K562 (cell line): Measurements from ENCODE around the gene LMLN. TPM values are rescaled to one million over a fixed set of nuclear protein-coding genes. Genes with fewer than 3 reads are reported as not detected.

ENCODE experiments used
- BCLAF1 ChIP-seq, 2 experiments: fragments of 450-650 bp in 1 of 2; IDR thresholded peaks; 2 replicates each; pipeline ENCODE4 v1.6.1; 2011 to 2017; ENCODE audit warnings: low read depth in 2 of 2, antibody characterized with exemption in 1 of 2, borderline replicate concordance in 1 of 2, low read length in 1 of 2, mild to moderate bottlenecking in 1 of 2, mixed read lengths in 1 of 2; ENCODE audit not compliant: control insufficient read depth in 1 of 2
- CCNT2 ChIP-seq: IDR thresholded peaks from 2 replicates; pipeline ENCODE4 v1.6.1; 2011; ENCODE audit warnings: borderline replicate concordance, low read depth, mild to moderate bottlenecking, moderate library complexity, mixed read lengths, low read length; ENCODE audit not compliant: insufficient read length; ENCODE audit errors: extremely low read depth
- CHAMP1 ChIP-seq: fragments of 450-650 bp; IDR thresholded peaks from 2 replicates; pipeline ENCODE4 v1.6.1; 2016; ENCODE audit warnings: mild to moderate bottlenecking
- E2F1 ChIP-seq: sonication (generic); formaldehyde crosslinking; IDR thresholded peaks from 2 replicates; pipeline ENCODE4 v1.8.1; 2023; ENCODE audit warnings: mild to moderate bottlenecking, missing genetic modification reagents, moderate library complexity
- HDAC6 ChIP-seq: IDR thresholded peaks from 2 replicates; pipeline ENCODE4 v1.6.1; 2012; ENCODE audit warnings: low read depth, mild to moderate bottlenecking, control low read depth, inconsistent platforms, low read length, moderate library complexity
- NR4A1 ChIP-seq, 2 experiments: fragments of 250-450 bp in 1 of 2; fragments of 450-650 bp in 1 of 2; sonication (Bioruptor Pico) in 1 of 2; IDR thresholded peaks; 2 replicates each; pipeline versions ENCODE4 v1.4.0 to v1.6.1; 2016 to 2020; ENCODE audit warnings: mild to moderate bottlenecking in 2 of 2, missing compliant biosample characterization in 1 of 2, missing genetic modification characterization in 1 of 2, moderate library complexity in 1 of 2
- POLR2A ChIP-seq: fragments of 450-650 bp; conservative IDR thresholded peaks from 2 replicates; pipeline ENCODE4 v1.6.1; 2016
- POLR2G ChIP-seq: fragments of 200-400 bp; formaldehyde crosslinking; IDR thresholded peaks from 2 replicates; pipeline ENCODE4 v1.6.1; 2017; ENCODE audit warnings: low read depth, mild to moderate bottlenecking, antibody characterized with exemption, low read length, moderate library complexity
- RBFOX2 ChIP-seq: fragments of 200-400 bp; formaldehyde crosslinking; IDR thresholded peaks from 2 replicates; pipeline ENCODE4 v1.6.1; 2017; ENCODE audit warnings: low read depth, mild to moderate bottlenecking, low read length, moderate library complexity
- RCOR1 ChIP-seq, 2 experiments: IDR thresholded peaks; 2 replicates each; pipeline ENCODE4 v1.6.1; 2012; ENCODE audit warnings: low read depth in 2 of 2, low read length in 2 of 2, borderline replicate concordance in 1 of 2, improper control_type of control experiment in 1 of 2
- SUPT5H ChIP-seq: fragments of 450-650 bp; IDR thresholded peaks from 2 replicates; pipeline ENCODE4 v1.6.1; 2016
- ZBTB12 ChIP-seq: fragments of 250-450 bp; sonication (Bioruptor Pico); IDR thresholded peaks from 2 replicates; pipeline ENCODE4 v1.4.0; 2020
- ZNF175 ChIP-seq: fragments of 200-800 bp; sonication (Bioruptor generic); IDR thresholded peaks from 2 replicates; pipeline ENCODE4 v1.6.1; 2016; ENCODE audit warnings: low read depth, mild to moderate bottlenecking, missing genetic modification characterization, missing compliant biosample characterization
- polyA plus RNA-seq, 8 experiments: library from polyadenylated mRNA; depleted of rRNA in 4 of 8; stranded (reverse) in 5 of 8; unstranded in 3 of 8; fragments of >200 nt; fragmentation: Nextera tagmentation in 2 of 8; fragmentation: Illumina TruSeq in 1 of 8; extraction: Ambion mirVana in 2 of 8; extraction: Trizol in 1 of 8; gene quantifications; 2 replicates each; pipeline versions ENCODE4 v1.2.1 to v1.2.3, GENCODE V29; 2011 to 2014; ENCODE audit warnings: inconsistent platforms in 1 of 8, missing spikeins in 1 of 8
- total RNA-seq, 7 experiments: library from RNA; depleted of rRNA in 6 of 7; stranded (reverse); fragments of >200 nt in 6 of 7; fragmentation: Illumina TruSeq in 2 of 7; extraction: Trizol in 2 of 7; gene quantifications; 2 replicates each; pipeline versions ENCODE4 v1.2.1 to v1.2.3, GENCODE V29; 2011 to 2021; ENCODE audit warnings: low replicate concordance in 1 of 7

The LMLN gene
- total and polyA plus RNA-seq, 9 of the 15 experiments (the other 6 are each of a cell fraction or from before 2014, with no cell fraction given): 2.2 to 15.9 (median 6.9) TPM

- no peak for TF ChIP-seq CHAMP1
- TF ChIP-seq E2F1 (CRISPR knock-in tag): no peak
- peak; percentile 55 for TF ChIP-seq POLR2G
- no peak for TF ChIP-seq RCOR1 (IDR thresholded peaks at IDR 0.05; ENCODE audit: borderline replicate concordance in 1 of 2, low read depth in 2 of 2, low read length in 2 of 2)
- TF ChIP-seq ZBTB12: no peak
- TF ChIP-seq NR4A1 (CRISPR knock-in tag; IDR thresholded peaks at IDR 0.05): no peak
- no peak for TF ChIP-seq NR4A1 (tag; IDR thresholded peaks at IDR 0.05)
- TF ChIP-seq CCNT2: no peak
- no peak for TF ChIP-seq ZNF175 (CRISPR knock-in tag)
- peak; percentile 21; the same call in 1 of the 2 replicates for TF ChIP-seq POLR2A
- peak; percentile 31; the same call in 1 of the 2 replicates for TF ChIP-seq SUPT5H
- peak; percentile 80 for TF ChIP-seq RBFOX2
- no peak for TF ChIP-seq BCLAF1 (IDR thresholded peaks at IDR 0.05; ENCODE audit: borderline replicate concordance in 1 of 2, control insufficient read depth in 1 of 2, low read depth in 2 of 2, low read length in 1 of 2)
- no peak for TF ChIP-seq HDAC6
Observed at GRCh38 chr3:197951392-197951990, 8.5 kb upstream of the LMLN start (continued).
